HG02798 (cell line): ENCODE measurements around the gene ARHGAP15.

ENCODE experiments used
- ATAC-seq: cut with Tn5 transposase; IDR thresholded peaks from one replicate; pipeline ENCODE4 v1.9.1; 2021; ENCODE audit warnings: mild to moderate bottlenecking; ENCODE audit not compliant: unreplicated experiment, poor library complexity

The ARHGAP15 gene

GRCh38 chr2:143600116-143600515 lies 470.9 kb downstream of the ARHGAP15 start:
- no peak for ATAC-seq

DNA sequence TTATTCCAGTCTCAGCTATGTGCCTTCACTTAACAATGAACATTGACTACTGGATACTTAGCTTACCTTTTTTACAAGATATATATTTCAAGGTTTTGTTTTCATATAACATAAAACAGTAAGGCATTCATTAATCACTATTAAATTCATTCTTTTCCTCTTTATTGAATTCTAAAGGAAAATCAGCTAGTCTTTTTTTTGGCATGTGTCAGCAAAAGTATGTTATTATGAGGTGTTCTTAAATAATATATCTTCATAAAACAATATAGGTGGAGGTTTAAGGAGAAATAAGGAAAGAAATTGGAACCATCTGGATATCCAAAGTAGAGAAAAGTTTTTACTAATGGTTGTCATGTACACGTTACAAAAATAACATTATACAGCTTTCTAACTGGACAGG lies 472.6 kb downstream of the ARHGAP15 start:
- ATAC-seq: no peak

DNA sequence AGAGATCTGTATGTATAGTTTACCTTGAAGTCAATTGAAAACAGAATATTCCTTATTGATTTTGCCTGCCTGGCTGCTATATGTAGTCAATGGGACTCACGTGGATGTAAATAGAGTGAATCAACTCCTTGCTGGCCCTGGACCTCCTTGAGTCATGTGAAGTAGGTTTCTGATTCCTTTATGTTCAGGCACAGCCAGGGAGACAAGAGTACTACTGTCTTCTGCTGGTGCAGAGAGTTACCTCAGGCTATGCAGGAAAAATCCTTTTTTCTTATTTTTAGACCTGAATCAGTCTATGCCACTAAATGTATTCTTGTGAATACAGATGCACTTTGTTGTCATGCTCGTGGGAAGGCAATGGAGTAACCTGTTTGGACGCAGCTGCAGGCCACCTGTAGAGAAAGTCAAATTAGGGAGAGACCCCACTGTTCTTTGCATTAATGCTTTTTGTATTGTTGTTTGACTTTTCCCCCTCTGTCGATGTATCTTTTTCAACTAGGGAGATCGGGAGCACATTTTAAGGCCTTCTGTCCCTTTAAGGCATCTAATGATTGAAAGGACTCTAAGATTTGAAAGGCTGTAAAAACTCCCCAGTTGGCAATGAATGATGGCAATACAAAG lies 473.9 kb downstream of the ARHGAP15 start:
- ATAC-seq: no peak

- no peak for ATAC-seq
Observed at GRCh38 chr2:143603846-143604565, 474.8 kb downstream of the ARHGAP15 start.

GRCh38 chr2:143604566-143604959 lies 475.3 kb downstream of the ARHGAP15 start:
- ATAC-seq: no peak

- no peak for ATAC-seq
Observed at GRCh38 chr2:143607231-143608062, 478.2 kb downstream of the ARHGAP15 start.

- ATAC-seq: no peak
Observed at GRCh38 chr2:143608063-143608423, 478.8 kb downstream of the ARHGAP15 start.

DNA sequence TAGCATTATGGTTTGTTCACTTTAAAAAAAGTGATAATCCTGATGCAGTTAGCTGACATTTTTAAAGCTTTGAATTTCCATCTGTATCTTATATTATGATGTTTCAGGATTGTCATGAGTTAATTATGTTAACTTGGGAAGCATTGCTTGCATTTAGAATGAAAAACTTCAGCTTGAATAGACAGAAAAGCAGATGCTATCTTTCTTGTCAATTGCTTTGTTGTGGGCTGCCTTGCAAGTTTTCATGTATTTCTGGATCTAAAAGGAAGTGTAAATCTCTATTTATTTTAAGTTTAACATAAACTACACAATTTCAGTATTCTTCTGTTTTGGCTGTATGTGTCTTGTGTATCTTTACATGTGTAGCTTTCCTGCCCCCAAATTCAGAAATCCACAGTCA lies 479.5 kb downstream of the ARHGAP15 start:
- ATAC-seq: no peak

GRCh38 chr2:143611336-143611735 lies 482.1 kb downstream of the ARHGAP15 start:
- ATAC-seq: no peak

DNA sequence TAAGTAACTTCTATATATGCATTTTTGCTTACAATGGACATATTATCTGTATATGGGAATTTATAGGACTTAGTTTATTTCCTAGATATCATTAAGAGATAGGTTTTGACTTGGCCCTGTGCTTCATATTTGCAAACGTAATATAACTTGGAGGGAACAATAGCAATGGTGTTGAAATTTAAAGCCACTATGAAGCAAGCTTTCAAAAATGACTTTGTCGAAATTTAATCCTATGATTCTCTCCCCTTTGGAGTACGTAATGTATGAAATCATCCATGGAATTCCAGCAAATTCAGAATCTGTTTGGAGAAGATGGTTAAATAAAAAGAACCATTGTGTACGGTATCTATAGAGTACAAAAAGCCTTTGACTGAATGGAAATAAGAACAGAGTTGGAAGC lies 486.3 kb downstream of the ARHGAP15 start:
- no peak for ATAC-seq

- ATAC-seq: no peak
Observed at GRCh38 chr2:143616452-143616851, 487.2 kb downstream of the ARHGAP15 start.

DNA sequence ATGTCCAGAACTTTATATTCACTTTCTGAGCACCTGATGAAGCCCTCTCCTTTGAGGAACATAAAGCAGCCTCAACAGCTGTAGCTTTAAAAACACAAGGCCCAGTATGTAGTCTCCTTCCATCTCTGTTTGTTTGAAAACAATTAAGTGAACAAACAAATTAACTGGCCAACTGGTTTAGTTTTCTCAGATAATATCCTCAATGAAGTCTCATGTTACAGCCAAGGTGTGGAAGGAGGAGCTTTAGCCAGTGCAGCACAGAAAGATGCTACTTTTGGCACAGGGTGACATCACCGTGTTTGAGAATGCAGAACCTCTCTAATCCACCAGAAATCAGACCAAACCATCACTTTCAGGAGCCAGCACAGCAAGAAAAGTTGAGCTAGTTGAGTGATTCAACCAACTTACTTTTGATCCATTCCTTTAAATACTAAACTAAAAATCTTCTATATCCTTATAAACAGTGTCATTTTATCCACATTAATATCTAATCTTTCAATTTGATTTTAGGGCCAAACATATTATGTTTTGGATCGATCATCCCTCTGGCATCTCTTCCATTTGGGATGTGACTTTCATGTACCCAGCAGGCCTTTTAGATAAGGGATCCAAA lies 488.7 kb downstream of the ARHGAP15 start:
- ATAC-seq: no peak

- no peak for ATAC-seq
Observed at GRCh38 chr2:143622106-143622505, 492.9 kb downstream of the ARHGAP15 start.

GRCh38 chr2:143623231-143623908 lies 494.2 kb downstream of the ARHGAP15 start:
- no peak for ATAC-seq

- no peak for ATAC-seq
Observed at GRCh38 chr2:143623909-143624260, 494.7 kb downstream of the ARHGAP15 start.

DNA sequence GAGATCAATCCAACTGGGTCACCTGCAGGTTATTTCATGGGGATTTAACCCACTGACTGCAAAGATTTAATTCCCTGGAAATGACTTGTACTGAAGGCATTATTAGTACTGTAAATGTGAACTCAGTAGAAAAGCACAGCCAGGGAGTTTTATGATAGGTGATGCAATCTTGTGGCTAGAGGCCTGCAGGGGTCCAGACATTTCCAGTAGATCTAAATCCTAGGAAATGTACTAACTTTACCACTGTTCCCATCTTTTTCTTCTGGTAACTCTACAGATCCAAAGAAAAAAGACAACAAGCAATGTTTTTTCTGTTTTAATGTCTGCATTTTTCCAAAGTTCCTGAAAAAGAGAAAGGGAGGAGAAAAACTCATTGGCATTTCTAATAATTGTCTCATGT lies 500.1 kb downstream of the ARHGAP15 start:
- ATAC-seq: no peak

DNA sequence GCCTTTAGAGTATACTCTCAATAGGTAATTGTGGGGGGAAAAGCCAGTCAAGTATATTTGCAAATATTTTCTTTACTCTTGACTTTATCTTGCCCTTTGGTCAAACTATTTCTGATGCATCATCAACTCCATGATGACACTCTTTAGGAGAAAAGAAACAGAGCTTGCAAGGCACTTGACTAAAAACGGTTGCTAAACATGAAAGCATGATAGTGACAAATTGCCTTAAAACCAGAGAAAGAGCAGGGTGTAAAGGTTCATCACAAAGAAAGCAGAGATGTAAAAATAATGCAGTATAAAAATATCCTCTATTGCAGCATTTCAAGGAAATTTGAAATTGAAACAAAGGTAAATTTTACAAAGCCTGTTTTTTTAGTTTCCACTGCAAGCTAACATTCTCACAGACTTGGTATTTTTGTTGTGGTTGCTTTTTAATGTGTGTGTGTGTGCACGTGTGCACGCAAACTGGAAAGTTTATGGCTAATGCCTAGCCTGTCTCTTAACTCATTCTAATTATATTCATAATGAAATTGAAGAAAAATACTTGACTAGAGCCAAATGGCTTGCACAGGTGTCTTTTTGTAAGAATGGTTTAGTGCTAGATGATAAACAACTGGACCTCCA lies 503.6 kb downstream of the ARHGAP15 start:
- ATAC-seq: no peak

DNA sequence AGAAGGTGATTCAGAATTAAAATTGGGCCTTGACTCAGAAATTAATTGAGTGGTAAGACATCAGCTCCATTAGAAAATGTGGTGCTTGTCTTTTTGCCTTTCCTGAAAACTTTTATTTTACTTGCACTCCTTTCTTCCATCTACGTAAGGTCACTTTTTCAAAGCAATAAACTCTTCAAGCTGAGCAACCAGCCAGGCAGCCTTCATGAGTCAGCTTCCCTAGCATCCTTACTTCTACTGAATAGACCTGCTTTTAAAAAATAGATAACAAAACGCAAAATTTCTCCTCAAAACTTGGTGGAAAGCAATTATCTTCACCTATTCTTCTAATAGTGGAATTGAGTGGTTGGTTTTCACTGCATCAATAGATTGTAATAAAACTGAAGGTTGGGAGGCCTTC lies 504.2 kb downstream of the ARHGAP15 start:
- no peak for ATAC-seq

DNA sequence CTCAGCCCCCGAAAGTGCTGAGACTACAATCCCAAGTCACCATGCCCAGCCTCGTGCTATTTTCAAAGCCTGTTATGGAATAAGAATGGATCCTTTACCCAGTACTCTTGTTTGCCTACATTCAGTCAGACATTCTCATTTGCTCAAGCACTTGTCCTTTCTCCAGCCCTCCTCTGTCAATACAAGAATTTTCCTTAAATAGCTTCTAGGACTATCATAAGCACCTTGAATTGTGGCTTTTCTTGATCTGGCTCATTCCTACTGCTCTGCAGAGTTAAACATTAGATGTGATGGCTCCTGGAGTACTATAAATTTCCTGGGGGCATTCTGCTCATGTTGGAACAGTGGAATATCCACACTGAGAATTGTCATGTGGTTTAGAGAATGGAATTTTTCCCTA lies 506.1 kb downstream of the ARHGAP15 start:
- ATAC-seq: no peak

DNA sequence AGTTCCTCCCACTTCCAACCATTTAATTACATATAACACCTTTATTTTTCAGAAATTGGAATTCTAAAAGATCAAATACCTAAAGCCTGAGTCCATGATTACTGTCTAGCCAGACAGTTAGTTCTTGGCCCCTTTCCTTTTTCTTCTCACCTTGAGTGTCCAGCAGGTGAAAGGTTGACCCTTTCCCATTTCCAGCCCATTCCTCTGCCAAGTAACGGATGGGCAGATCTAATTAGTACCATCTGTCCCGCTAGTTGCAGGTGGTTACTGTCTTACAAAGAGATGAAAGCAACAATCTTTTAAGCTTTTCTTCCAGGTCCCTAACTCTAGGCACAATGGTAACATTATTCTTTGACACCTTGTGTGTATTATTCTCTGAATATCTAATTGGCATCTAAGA lies 506.7 kb downstream of the ARHGAP15 start:
- no peak for ATAC-seq
